Hippocampal formation (tissue), 2 donors: ENCODE measurements around the gene BMP8B.
A peak's percentile ranks its signal among the peaks of the same experiment; 100 is the strongest.

Source experiments
- DNase-seq, 2 donors: peaks; one replicate each; lab custom pipeline; 2025; lab: John Stamatoyannopoulos, UW

The BMP8B gene

GRCh38 chr1:39726600-39726999 is 62.1 kb downstream of the BMP8B start:
- DNase-seq = no peak

GRCh38 chr1:39722495-39722894 is 66.2 kb downstream of the BMP8B start:
- no peak for DNase-seq

GRCh38 chr1:39721664-39722063 is 67.0 kb downstream of the BMP8B start:
- DNase-seq = no peak

- peak in 1 of 2 donors; percentile 73 for DNase-seq
These were observed 68.3 kb downstream of the BMP8B start for GRCh38 chr1:39720094-39720999.

- no peak for DNase-seq
These were observed 70.9 kb downstream of the BMP8B start for GRCh38 chr1:39717809-39718208.

GRCh38 chr1:39713557-39713956 is 75.1 kb downstream of the BMP8B start:
- DNase-seq = no peak

GRCh38 chr1:39711966-39712340 is 76.7 kb downstream of the BMP8B start:
- DNase-seq = no peak

- DNase-seq = no peak
These were observed 77.3 kb downstream of the BMP8B start for GRCh38 chr1:39711104-39711965.

GRCh38 chr1:39707506-39707905 is 81.2 kb downstream of the BMP8B start:
- no peak for DNase-seq
